Measurements from ENCODE around the gene CPA4.

GRCh38 chr7:130324306-130324943, 31.5 kb downstream of the CPA4 start:
- TF ChIP-seq CTCF (IDR thresholded peaks at IDR 0.05) (no peak), POLR2A (IDR thresholded peaks at IDR 0.05) (no peak)
